Endothelial cell of umbilical vein (primary cell): Measurements from ENCODE around the gene SCNM1. TPM values are rescaled to one million over a fixed set of nuclear protein-coding genes. Genes with fewer than 3 reads are reported as not detected.

Experiments used
- BruUV-seq: library from RNA; stranded (reverse); fragments of 400-500 nt; replicated peaks from 2 replicates; lab custom pipeline; 2021; lab: Mats Ljungman, UMichigan
- CTCF ChIA-PET: fragments of 300-600, 350-600 bp; sonication (Branson Sonifier 250); formaldehyde crosslinking; loops from one replicate; lab custom pipeline; 2021; ENCODE audit warnings: antibody characterized with exemption, inconsistent platforms; lab: Charles Lee
- POLR2A ChIA-PET: fragments of 300-600, 350-600 bp; sonication (Branson Sonifier 250); formaldehyde crosslinking; loops from one replicate; lab custom pipeline; 2021; ENCODE audit warnings: antibody characterized with exemption, inconsistent platforms; lab: Charles Lee
- DNase-seq: peaks from one replicate; pipeline ENCODE4 v3.0.0-alpha.2; 2011; ENCODE audit warnings: low read depth, low spot score
- FAIRE-seq: peaks from 2 replicates; lab custom pipeline; 2011; peaks lifted over from hg19 to GRCh38; lab: Jason Lieb, UNC
- H2AFZ ChIP-seq: 2 replicates; pipeline ENCODE4 v1.6.0; 2012; ENCODE audit warnings: low read depth, low read length, control low read depth, inconsistent platforms
- H3K27ac ChIP-seq: 2 replicates; pipeline ENCODE4 v1.5.1; 2011; ENCODE audit warnings: low read depth, mild to moderate bottlenecking, control low read depth, low read length, moderate library complexity; ENCODE audit not compliant: insufficient read depth
- H3K27me3 ChIP-seq, 2 experiments: 2 replicates each; pipeline versions ENCODE4 v1.6.0 to v1.6.1; 2011; ENCODE audit warnings: low read length in 2 of 2, mixed read lengths in 1 of 2; ENCODE audit not compliant: control insufficient read depth in 2 of 2, insufficient read depth in 2 of 2
- H3K36me3 ChIP-seq, 2 experiments: 2 replicates in 1 of 2; 3 replicates in 1 of 2; pipeline ENCODE4 v1.5.1; 2011; ENCODE audit warnings: low read length in 2 of 2, mild to moderate bottlenecking in 1 of 2, moderate library complexity in 1 of 2; ENCODE audit not compliant: control insufficient read depth in 2 of 2, insufficient read depth in 2 of 2; ENCODE audit errors: extremely low read depth in 1 of 2
- H3K4me1 ChIP-seq: 3 replicates; pipeline ENCODE4 v1.5.1; 2011; ENCODE audit warnings: mild to moderate bottlenecking, low read length; ENCODE audit not compliant: control insufficient read depth, insufficient read depth; ENCODE audit errors: extremely low read depth
- H3K4me2 ChIP-seq: 2 replicates; pipeline ENCODE4 v1.6.1; 2011; ENCODE audit warnings: low read length, control low read depth, mixed read lengths; ENCODE audit not compliant: insufficient read depth
- H3K4me3 ChIP-seq, 3 experiments: fragments of 200-600 bp in 1 of 3; sonication (generic), shearing (Covaris generic) in 1 of 3; replicated peaks in 1 of 3; 2 replicates each; pipeline ENCODE4 v1.5.1; 2011 to 2016; ENCODE audit warnings: control low read depth in 3 of 3, low read length in 3 of 3, mild to moderate bottlenecking in 2 of 3, inconsistent platforms in 1 of 3, low read depth in 1 of 3, moderate library complexity in 1 of 3; ENCODE audit not compliant: insufficient read depth in 1 of 3
- H3K79me2 ChIP-seq: 2 replicates; pipeline ENCODE4 v1.6.0; 2012; ENCODE audit warnings: low read length, inconsistent platforms; ENCODE audit not compliant: control insufficient read depth, insufficient read depth
- H3K9ac ChIP-seq: replicated peaks from 2 replicates; pipeline ENCODE3; 2011; ENCODE audit warnings: low read length, control low read depth; ENCODE audit not compliant: insufficient read depth; ENCODE audit errors: extremely low read depth
- H3K9me1 ChIP-seq: replicated peaks from 3 replicates; pipeline ENCODE4 v1.6.0; 2011; ENCODE audit warnings: mild to moderate bottlenecking, low read length; ENCODE audit not compliant: control insufficient read depth, insufficient read depth; ENCODE audit errors: extremely low read depth
- H3K9me3 ChIP-seq: replicated peaks from 2 replicates; pipeline ENCODE4 v1.5.1; 2012; ENCODE audit warnings: low read length, inconsistent platforms; ENCODE audit not compliant: control insufficient read depth, insufficient read depth
- H4K20me1 ChIP-seq: replicated peaks from 2 replicates; pipeline ENCODE3; 2011; ENCODE audit warnings: mild to moderate bottlenecking, low read length; ENCODE audit not compliant: control insufficient read depth, insufficient read depth; ENCODE audit errors: extremely low read depth
- CTCF ChIP-seq, 2 donors: IDR thresholded peaks; 1 replicate in 1 of 2; 2 replicates in 1 of 2; pipeline ENCODE4 v1.5.1; 2011; ENCODE audit warnings: low read length in 2 of 2, mild to moderate bottlenecking in 2 of 2, moderate library complexity in 2 of 2, control low read depth in 1 of 2, inconsistent platforms in 1 of 2, low read depth in 1 of 2; ENCODE audit not compliant: insufficient read depth in 1 of 2; ENCODE audit errors: extremely low read depth in 1 of 2
- EZH2 ChIP-seq: IDR thresholded peaks from 2 replicates; pipeline ENCODE4 v1.6.1; 2012; ENCODE audit warnings: borderline replicate concordance, low read depth, mild to moderate bottlenecking, moderate library complexity, low read length, inconsistent platforms; ENCODE audit not compliant: severe bottlenecking
- FOS ChIP-seq: IDR thresholded peaks from 2 replicates; pipeline ENCODE4 v1.6.1; 2011; ENCODE audit warnings: mild to moderate bottlenecking, low read length, moderate library complexity, borderline replicate concordance; ENCODE audit not compliant: insufficient read depth
- GATA2 ChIP-seq: IDR thresholded peaks from 2 replicates; pipeline ENCODE4 v1.7.0; 2011; ENCODE audit warnings: low read depth, mild to moderate bottlenecking, moderate library complexity, mixed read lengths, low read length; ENCODE audit not compliant: insufficient read length, insufficient read depth
- JUN ChIP-seq: IDR thresholded peaks from 2 replicates; pipeline ENCODE4 v1.6.1; 2011; ENCODE audit warnings: borderline replicate concordance, low read depth; ENCODE audit not compliant: insufficient read length, insufficient read depth
- MYC ChIP-seq: IDR thresholded peaks from one replicate; pipeline ENCODE4 v1.6.1; 2011; ENCODE audit warnings: mild to moderate bottlenecking, low read depth, low read length
- POLR2A ChIP-seq: IDR thresholded peaks from 2 replicates; pipeline ENCODE4 v1.6.1; 2012; ENCODE audit warnings: low read depth, mild to moderate bottlenecking, control low read depth, low read length
- POLR2AphosphoS5 ChIP-seq: IDR thresholded peaks from 2 replicates; pipeline ENCODE4 v1.6.1; 2012; ENCODE audit warnings: low read depth, mild to moderate bottlenecking, control low read depth, low read length, moderate library complexity; ENCODE audit not compliant: insufficient read depth
- dilution Hi-C: fragments of 300-500 bp; cut with MboI; formaldehyde crosslinking; loops from one replicate; pipeline ENCODE4 v1.15.0; 2019; ENCODE audit warnings: low sequenced_read_pairs; ENCODE audit not compliant: extremely low pct_ligation_motif_present
- intact Hi-C: fragments of 100-400 bp; cut with micrococcal nuclease; formaldehyde crosslinking; loops from one replicate; pipeline ENCODE4 v1.10.0; 2022
- polyA plus RNA-seq, 4 experiments: library from polyadenylated mRNA; depleted of rRNA in 3 of 4; stranded (reverse) in 3 of 4; unstranded in 1 of 4; fragments of >200 nt; gene quantifications; 2 replicates each; pipeline versions ENCODE4 v1.2.1 to v1.2.3, GENCODE V29; 2011 to 2012; ENCODE audit warnings: missing spikeins in 1 of 4
- total RNA-seq: library from RNA; stranded (reverse); gene quantifications from 2 replicates; pipeline ENCODE4 v1.2.3, GENCODE V29; 2021
- TF ChIP-seq, protein P1 (sequence below): IDR thresholded peaks from 2 replicates; pipeline ENCODE4 v1.6.1; 2011; ENCODE audit not compliant: insufficient read depth, insufficient read length

SCNM1 gene
- total and polyA plus RNA-seq, 2 donors (not counting 3 experiments of a cell fraction or from before 2014, with no cell fraction given) = 17.3 to 43.1 TPM

DNA sequence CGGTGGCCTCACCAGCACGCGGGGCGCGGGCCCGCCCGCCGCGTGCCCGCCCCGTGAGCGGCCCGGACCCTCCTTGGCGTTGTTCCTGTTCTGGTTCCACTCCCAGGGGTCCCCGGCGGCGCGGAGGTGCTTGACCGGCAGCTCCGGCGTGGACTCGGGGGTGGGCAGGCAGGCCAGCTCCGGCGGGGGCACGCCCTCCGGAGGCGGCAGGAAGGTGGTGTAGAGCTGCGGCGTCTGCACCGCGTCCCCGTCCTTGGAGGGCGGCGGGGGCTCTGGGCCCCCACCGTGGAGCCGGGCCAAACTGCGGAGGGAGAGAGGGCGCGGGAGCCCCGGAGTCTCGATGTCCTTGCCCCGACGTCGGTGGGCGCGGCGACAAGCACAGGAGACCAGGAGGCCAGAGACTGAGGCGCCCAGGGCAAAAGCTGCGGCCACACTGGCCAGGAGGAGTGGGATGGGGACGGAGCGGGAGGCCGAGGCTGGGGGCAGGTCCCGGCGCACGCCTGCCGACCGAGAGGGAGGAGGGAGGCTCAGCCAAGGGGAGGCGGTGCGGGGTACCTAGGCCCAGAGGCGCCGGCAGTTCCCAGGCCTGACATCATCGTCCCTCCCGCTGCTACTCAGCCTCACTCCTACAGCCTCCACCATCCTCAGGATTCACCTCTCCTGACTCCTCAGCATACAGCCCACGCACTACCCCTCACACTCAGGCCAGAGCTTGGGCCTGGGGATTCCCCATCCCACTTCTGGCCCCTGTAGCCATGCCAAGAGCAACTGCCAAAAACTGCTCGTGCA, 32.7 kb upstream of the SCNM1 start:
- no peak overlapping the region for H3K27ac ChIP-seq
- TF ChIP-seq JUN (no peak), GATA2 (no peak), POLR2AphosphoS5 (no peak), FOS (no peak), EZH2 (no peak), MYC (no peak), POLR2A (no peak), CTCF (IDR thresholded peaks at IDR 0.05; ENCODE audit: extremely low read depth in 1 of 2, insufficient read depth in 1 of 2, low read depth in 1 of 2, low read length in 2 of 2) (no peak)
- TF ChIP-seq, protein P1, sequence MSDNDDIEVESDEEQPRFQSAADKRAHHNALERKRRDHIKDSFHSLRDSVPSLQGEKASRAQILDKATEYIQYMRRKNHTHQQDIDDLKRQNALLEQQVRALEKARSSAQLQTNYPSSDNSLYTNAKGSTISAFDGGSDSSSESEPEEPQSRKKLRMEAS = no peak
- FAIRE-seq (no peak), DNase-seq (no peak)
- POLR2A ChIA-PET = interaction anchor here (0.6 kb wide), 1 partner anchor 92 kb away, joined by 3 read pairs; no protein-coding TSS in a partner anchor
- H2AFZ ChIP-seq = no peak overlapping the region
- no peak overlapping the region for H3K4me3 ChIP-seq
- no peaks in the 10 kb centered on the region for H3K27me3 ChIP-seq
- no peaks in the 10 kb centered on the region for H3K9me3 ChIP-seq
- no peaks in the 10 kb centered on the region for H4K20me1 ChIP-seq
- H3K4me1 ChIP-seq = peaks cover 6% of the 10 kb centered on the region
- no peaks in the 10 kb centered on the region for H3K79me2 ChIP-seq
- no peaks in the 10 kb centered on the region for H3K9me1 ChIP-seq
- intact Hi-C loops = no loop called here
- H3K4me2 ChIP-seq = no peak overlapping the region
- CTCF ChIA-PET = interaction anchor here (0.7 to 6.6 kb wide), 2 partner anchors 32 to 34 kb away, joined by 3 to 53 read pairs; partner anchors contain the start of gene LYSMD1
- no TSS peak for BruUV-seq
- peaks cover 0 to 44% of the 10 kb centered on the region in 2 experiments for H3K36me3 ChIP-seq
- dilution Hi-C loops = no loop called here
- H3K9ac ChIP-seq = no peak overlapping the region
